Activated T-cell treated with anti-CD3 and anti-CD28 coated beads for 24 hours (primary cell): Measurements from ENCODE around the gene XPO4.
A peak's percentile ranks its signal among the peaks of the same experiment; 100 is the strongest.
"Not testable (repeated sequence)": the region's sequence is repeated elsewhere in the genome, so short reads cannot be mapped to it uniquely, and the experiment has no call there.

Source experiments
- DNase-seq: peaks from one replicate; pipeline ENCODE4 v3.0.0-alpha.2; 2020; ENCODE audit warnings: low read depth

Gene XPO4

DNA sequence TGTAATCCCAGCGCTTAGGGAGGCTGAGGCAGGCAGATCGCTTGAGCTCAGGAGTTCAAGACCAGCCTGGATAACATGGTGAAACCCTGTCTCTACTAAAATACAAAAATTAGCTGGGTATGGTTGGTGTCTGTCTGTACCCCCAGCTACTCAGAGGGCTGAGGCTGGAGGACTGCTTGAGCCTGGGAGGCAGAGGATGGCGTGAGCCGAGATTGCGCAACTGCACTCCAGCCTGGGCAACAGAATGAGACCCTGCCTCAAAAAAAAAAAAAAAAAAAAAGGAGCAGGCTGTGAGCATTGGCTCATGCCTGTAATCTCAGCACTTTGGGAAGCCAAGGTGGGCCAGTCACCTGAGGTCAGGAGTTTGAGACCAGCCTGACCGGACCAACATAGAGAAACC is 12.0 kb downstream of the XPO4 start:
- DNase-seq = not testable (repeated sequence)

DNA sequence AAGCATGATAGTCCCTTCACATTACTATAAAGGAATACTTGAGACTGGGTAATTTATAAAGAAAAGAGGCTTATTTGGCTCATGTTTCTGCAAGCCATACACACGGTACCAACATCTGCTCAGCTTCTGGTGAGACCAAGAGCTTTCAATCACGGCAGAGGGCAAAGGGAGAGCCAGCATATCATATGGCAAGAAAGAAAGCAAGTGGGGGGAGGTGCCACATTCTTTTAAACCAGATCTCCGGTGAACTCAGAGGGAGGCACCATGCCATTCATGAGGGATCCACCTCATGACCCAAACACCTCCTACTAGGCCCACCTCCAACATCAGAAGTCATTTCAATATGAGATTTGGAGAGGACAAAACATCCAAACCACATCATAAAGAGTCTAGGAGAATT is 20.3 kb downstream of the XPO4 start:
- no peak for DNase-seq

DNA sequence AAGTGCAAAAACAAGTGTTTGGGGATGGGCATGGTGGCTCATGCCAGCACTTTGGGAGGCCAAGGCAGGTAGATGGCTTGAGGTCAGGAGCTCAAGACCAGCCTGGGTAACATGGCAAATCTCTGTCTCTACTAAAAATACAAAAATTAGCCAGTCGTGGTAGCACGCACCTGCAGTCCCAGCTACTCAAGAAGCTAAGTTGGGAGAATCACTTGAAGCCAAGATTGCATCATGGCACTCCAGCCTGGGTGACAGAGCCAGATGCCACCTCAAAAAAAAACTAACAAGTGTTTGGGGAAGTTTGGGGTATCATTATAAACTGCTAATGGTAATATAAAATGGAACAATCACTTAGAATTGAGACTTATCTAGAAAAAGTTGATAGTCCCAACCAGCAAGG is 24.6 kb downstream of the XPO4 start:
- no peak for DNase-seq

DNA sequence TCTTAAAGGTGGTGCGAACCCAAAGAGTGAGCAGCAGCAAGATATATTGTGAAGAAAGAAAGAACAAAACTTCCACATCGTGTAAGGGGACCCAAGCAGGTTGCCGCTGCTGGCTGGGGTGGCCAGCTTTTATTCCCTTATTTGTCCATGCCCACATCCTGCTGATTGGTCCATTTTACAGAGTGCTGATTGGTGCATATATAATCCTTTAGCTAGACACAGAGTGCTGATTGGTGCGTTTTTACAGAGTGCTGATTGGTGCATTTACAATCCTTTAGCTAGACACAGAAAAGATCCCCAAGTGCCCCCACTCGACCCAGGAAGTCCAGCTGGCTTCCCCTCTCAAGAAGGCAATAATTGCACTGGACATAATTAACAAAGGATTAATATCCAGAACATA is 25.7 kb downstream of the XPO4 start:
- not testable (repeated sequence) for DNase-seq

DNA sequence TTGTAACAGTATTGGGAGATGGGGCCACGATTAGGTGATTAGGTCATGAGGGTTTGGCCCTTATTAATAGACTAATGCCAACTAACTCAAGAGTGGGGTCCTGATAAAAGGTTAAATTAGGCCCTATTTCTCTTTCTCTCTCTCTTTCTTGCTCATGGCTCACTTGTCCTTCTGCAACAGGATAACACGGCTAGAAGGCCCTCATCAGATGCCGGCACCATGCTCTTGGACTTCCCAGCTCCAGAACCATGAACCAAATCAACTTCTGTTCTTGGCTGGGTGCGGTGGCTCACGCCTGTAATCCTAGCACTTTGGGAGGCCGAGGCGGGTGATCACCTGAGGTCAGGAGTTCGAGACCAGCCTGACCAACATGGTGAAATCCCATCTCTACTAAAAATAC is 28.1 kb downstream of the XPO4 start:
- not testable (repeated sequence) for DNase-seq

DNA sequence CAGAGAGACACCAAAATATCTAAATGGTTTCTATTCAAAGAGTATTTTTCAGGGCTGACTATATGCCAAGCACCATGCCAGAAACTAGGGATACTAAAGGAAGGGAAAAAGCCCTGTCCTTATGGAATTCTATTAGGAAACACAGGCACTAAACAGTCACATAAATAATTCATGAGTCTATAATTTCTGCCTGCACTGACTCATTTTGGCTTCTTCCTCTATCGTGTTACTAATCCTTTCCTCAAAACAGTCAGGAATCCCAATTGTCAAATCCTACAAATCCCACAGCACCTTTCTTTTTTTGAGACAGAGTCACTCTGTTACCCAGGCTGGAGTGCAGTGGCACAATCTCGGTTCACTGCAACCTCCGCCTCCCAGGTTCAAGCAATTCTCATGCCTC is 29.2 kb downstream of the XPO4 start:
- no peak for DNase-seq

DNA sequence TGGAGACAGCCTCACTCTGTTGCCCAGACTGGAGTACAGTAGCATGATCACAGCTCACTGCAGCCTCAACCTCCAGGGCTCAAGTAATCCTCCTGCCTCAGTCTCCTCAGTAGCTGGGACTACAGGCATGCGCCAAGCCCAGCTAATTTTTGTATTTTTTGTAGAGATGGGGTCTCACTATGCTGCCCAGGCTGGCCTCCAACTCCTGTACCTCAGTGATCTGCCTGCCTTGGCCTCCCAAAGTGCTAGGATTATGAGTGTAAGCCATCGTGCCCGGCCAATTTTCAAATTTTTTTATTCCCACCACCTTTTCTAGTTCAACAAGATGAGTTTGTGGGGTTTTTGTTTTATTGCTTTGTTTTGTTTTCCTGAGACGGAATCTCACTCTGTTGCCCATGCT is 31.7 kb downstream of the XPO4 start:
- no peak for DNase-seq

DNA sequence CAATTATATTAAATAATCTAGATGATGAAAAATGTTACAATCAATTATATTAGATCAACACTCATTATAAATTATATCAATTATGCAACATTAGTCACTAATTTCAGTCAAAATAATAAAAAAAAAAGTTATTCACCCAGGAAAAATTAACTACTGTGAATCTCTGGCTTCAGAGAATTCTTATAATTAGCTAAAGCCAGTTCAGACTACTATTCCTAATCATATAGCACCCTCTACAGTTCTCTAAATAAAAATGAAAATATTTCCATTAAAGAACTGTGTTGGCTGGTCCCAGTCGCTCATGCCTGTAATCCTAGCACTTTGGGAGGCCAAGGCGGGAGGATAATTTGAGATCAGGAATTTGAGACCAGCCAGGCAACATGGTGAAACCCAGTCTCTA is 33.0 kb downstream of the XPO4 start:
- no peak for DNase-seq

DNA sequence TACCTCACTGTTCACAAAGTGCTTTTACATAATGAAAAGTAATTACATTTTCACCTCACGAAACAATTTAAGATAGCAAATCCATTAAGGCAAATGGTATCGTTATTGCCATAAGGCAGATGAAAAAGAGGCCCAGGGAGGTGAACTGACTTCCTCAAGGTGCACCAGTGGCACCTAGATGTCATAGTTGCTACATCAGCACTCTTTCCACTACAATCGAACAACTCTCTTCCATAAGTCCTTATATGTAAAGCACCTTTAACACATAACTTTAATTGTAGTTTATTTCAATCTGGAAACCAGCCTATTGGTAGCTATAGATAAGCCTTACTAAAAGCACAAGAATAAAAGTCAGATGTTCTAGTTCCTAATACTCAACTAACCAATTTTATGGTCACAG is 35.1 kb downstream of the XPO4 start:
- no peak for DNase-seq

DNA sequence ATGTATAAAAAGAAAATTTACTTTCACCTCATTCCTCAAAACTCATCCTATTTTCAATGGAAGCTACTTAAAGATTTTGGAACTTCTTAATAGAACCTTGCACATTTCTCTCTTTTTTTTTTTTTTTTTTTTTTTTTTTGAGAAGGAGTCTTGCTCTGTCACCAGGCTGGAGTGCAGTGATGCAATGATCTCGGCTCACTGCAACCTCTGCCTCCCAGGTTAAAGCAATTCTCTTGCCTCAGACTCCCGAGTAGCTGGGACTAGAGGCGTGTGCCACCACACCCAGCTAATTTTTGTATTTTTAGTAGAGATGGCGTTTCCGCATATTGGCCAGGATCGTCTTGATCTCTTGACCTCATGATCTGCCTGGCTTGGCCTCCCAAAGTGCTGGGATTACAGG is 40.9 kb downstream of the XPO4 start:
- not testable (repeated sequence) for DNase-seq

DNA sequence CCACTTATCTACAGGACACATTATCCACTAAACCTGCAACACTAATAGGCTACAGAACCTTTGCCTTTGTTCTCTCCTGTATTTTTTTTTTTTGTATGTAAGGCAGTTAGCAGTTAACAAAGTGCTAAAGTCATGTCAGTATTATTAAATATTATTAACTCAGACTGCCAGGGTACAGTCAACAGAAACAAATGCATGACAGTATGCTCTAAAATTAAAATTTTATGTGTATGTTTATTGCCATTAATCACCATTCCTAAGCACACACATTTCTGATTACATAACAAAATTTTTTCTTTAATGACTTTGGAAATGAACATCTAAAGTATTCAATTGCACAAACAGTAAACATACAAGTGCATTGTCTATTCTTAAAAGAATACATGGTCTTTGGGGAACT is 41.7 kb downstream of the XPO4 start:
- no peak for DNase-seq

DNA sequence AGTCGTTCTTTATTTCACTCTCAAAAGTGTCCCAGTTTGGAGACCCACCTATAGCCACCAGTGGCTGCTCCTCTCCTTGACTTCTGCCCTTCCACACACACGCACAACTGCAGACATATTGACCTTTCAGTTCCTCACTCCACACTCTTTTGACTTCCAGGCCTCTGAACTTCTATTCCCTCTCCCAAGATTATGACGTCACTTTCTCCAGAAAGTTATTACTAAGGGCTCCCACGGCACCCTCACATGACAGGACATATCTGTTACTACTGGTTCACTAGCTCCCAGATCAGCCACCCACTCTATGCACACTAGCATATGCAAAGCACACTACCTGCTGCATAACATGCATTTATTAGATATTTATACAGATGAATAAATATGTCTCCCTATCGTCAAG is 45.9 kb downstream of the XPO4 start:
- DNase-seq = no peak

DNA sequence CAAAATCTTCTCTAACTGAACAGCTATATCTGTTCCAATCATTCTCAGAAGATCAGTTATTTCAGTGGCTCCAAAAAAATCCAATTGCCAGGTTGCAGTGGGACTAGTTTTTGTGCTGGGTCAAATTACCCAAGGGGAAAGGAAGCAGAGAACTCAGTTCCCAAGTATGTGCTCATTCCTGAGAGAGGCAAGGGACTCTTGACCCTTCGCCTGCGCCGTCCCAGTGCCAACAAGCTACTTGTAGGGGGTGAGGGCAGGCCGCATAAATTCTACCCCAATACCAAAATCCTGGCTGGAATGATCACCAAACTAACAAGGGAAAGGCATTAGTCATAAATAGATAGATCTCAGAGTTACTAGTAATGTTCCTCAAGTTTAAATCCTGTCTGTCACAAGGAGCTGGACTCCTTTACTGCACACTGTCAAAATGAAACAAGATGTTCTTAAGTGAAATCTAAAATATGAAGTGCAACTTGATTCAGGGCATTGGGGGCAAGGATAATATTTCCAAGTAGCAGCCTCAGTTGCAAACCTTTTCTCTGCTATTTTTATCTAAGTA is 50.6 kb downstream of the XPO4 start:
- no peak for DNase-seq

DNA sequence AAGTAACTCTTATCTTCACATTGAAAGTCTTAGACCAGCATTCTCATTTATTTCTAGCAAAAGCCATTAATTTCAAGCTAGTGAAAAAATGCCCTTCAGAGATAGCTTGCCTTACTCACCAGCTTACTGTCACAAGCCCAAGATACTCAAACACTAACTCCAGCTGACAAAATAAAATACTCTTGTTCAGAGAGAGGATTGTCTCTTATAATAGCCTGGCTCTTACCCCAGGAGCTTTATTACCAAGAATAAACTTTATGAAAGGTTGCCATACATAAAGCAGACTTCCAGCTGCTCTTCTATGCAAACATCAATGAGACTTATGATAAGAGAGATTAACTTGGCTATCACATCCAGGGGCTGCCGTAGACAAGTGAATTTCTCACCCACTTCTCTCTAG is 53.6 kb downstream of the XPO4 start:
- no peak for DNase-seq

DNA sequence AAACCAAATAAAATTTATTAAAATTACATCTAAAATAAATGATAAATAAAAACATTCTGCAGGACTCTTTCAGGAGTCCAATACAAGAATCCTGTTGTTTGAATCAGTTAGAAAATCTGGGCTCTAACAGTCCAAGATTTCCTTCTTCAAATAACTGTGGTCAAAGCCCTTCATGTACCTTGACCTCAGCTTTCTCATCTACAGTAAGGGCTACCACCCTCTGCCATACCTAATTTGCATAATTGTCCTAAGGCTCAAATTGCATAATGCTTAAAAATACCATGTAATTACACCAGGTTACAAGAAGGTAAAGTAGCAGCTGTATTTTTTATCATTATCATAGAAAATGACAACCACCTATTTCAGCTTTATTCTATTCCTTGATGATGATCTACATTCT is 54.3 kb downstream of the XPO4 start:
- no peak for DNase-seq

DNA sequence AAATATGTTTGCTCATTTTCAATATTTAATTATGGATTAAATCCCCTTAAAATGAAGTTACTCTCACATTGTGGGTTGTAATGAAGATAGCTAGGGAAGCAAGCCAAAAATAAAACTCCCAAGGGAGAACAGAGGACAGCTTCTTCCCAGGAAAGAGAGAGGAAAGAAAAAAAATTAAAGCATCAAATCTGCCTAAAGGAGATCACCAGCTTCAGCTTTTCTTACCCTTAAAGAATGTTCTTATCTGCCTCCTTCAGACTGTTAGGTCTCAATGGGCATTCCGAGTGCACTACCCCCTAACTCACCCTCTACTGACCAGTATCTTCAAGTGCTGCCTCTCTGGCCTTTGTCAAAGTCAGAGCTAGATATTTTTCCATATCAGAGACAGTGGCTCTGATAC is 55.2 kb downstream of the XPO4 start:
- DNase-seq = no peak

DNA sequence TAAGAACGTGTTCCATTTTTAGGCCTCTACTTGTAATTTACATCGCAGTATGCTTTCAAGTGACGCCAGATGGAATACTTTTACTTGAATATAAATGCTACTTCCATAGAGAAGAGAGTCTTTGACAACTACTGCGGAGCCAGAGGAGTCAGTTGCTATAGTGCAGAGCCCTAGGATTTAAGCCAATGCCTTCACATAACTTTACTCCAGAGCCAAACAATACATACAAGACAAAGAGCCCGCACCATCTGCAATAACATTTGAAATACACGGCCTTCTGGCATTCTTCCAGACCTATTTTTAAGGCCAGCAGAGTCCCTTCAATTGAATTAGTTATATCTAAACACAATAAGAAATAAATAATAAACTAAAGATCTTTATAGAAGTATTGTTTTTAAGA is 59.4 kb downstream of the XPO4 start:
- no peak for DNase-seq

DNA sequence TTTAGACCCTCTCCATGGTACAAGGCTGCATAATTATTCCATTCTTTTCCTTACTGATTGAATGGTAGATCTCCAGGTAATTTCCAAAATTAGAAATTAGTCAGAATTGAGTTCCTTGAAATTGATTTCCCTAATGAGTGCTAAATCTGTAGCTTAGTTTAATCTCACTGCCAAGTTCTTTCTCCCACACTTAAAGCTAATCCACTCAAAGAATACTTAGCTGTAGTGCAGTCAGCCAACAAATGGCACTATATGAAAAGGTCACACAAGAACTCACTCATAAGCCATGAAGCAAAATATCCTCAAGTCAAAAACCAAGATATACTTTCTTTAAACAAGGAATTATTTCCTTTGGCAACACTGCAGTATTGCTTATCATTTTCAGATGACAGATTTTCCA is 62.0 kb downstream of the XPO4 start:
- DNase-seq = no peak

DNA sequence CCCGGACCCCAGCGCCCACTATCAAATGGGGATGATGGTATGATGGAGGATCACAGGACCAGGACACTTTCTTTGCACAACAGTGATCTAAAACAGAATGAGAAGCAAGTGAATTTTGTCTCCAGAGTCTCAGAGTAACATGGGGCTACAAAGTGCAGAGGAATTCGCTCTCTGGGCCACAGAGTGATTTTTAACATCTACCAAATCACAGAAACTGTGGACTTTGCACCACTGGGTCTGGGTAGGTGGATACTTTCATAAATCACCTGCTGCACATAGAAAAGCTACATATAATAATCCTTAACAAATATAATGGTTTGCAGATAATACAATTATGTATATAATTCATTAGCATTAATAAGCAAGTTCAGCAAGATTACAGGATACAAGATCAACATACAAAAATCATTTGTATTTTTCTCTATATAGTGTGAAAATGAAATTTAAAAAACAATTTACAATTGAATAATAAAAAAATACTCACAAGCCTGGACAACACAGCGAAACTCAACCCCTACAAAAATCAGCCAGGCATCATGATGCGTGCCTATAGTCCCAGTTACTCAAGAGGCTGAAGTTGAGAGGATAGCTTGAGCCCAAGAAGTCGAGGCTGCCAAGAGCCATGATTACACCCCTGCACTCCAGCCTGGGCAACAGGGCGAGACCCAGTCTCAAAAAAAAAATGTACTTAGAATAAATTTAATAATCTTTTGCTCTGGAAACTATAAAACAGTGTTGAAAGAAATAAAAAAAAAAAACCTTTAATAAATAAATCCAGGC is 68.5 kb downstream of the XPO4 start:
- no peak for DNase-seq

DNA sequence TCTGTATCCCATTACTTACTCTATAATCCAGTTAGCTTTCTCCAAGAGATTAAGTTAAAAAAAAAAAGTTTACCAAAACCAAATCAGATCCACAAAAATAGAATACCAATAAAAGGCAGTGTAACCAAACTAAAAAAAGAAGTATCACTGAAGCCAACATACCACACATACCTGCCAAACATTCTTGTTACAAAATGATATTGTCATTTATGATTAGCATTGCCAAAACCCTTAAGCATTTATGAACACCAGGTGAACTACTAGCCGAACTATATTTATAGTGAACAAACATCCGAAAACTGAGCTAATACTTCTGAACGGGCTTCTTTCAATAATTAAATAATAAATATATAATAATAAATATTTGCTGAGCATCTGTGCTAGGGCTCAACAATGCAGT is 69.7 kb downstream of the XPO4 start:
- no peak for DNase-seq

DNA sequence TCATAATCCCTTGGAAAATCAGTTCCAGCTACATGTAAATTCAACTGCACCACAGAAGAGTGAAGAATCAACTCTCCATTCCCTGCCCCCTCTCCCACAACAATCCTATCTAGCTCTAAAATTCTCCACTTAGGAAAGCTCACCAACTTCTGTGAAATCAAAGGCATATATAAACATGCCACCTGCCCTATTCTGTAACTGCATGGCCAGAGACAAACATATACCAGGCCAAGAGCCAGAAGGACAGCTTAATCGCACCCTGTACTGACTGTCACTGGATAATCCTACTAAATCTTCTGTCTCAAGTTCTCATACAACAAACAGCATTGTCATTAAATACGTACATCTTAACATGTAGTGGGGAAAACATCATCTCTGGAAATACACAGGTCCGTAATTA is 70.6 kb downstream of the XPO4 start:
- DNase-seq = no peak

DNA sequence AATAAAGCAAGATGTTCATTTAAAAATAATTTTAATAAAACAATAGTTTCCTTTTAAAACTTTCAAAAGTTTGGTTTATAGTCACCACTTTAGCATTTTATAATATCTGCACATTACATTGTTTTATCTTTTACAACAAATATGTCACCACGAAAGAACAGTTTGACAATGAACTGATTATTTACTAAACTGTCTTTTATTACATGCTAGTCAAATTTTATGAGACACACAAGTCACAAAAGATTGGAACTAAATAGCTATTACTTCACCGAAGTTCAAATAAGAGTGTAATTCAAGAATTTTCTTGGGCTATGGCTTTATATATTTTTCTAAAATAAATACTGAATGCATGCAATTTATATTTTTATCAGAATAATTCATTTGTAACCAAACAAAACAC is 71.3 kb downstream of the XPO4 start:
- no peak for DNase-seq

DNA sequence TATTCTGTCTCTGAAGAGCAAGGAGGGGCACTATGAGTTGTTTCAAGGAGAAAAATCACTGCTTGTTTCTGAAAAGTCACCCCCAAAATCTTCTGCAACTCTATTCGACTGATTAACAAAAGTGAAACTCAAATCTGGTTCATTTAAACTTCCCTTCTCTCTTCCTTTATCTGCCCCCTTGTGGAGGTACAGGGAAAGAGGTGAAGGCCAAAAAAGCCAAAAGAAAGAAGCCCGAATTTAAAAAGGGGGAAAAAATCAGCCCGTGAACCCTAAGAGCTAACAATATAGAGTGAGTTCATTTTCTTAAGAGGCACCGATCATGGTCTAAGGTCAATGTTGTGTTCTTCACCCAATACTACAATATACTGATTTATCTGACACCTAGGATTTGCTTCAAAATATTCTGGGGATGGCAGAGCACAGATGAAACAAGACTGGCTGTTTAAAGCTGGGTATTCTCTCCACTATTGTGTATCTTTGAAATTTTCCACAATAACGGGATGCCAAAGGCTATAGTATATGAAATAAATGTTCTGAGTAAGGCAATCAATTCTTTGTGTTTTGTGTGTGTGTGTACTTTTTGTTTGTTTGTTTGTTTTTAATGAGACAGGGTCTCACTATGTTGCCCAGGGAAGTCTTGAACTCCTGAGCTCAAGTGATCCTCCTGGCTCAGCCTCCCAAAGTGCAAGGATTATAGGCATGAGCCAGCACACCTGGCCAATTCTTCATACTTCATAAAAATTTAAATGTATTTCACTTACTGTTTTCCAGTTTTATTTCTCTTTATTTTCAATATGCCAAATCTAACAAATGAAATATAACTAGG is 73.8 kb downstream of the XPO4 start:
- DNase-seq = peak; percentile 6
